MM.1S (cell line): ENCODE data around the gene KLRF2.

Experiments used
- DNase-seq: peaks from one replicate; pipeline ENCODE4 v3.0.0-alpha.2; 2015
- H2AFZ ChIP-seq: fragments of 300-600 bp; sonication (generic); 2 replicates; pipeline ENCODE4 v1.6.0; 2016; ENCODE audit warnings: antibody characterized with exemption, low read length
- H3F3A ChIP-seq: fragments of 300-600 bp; sonication (generic); 2 replicates; pipeline ENCODE4 v1.6.1; 2016; ENCODE audit warnings: mild to moderate bottlenecking, antibody characterized with exemption, low read length, moderate library complexity, mixed read lengths; ENCODE audit not compliant: insufficient read depth
- H3K27ac ChIP-seq: fragments of 300-600 bp; sonication (generic); 2 replicates; pipeline ENCODE4 v1.5.1; 2016; ENCODE audit warnings: mild to moderate bottlenecking, low read length
- H3K27me3 ChIP-seq: fragments of 300-600 bp; sonication (generic); replicated peaks from 2 replicates; pipeline ENCODE4 v1.6.0; 2016; ENCODE audit warnings: low read length; ENCODE audit not compliant: insufficient read depth
- H3K36me3 ChIP-seq: fragments of 300-600 bp; sonication (generic); replicated peaks from 2 replicates; pipeline ENCODE4 v1.6.1; 2016; ENCODE audit warnings: mild to moderate bottlenecking, low read length, mixed read lengths; ENCODE audit not compliant: insufficient read depth
- H3K4me1 ChIP-seq: fragments of 300-600 bp; sonication (generic); 2 replicates; pipeline ENCODE4 v1.6.1; 2016; ENCODE audit warnings: low read length, mixed read lengths
- H3K4me2 ChIP-seq: fragments of 300-600 bp; sonication (generic); 2 replicates; pipeline ENCODE4 v1.6.0; 2016; ENCODE audit warnings: low read depth, low read length
- H3K4me3 ChIP-seq: fragments of 300-600 bp; sonication (generic); 2 replicates; pipeline ENCODE4 v1.5.1; 2016; ENCODE audit warnings: low read length, mixed read lengths
- H3K79me2 ChIP-seq: fragments of 300-600 bp; sonication (generic); 2 replicates; pipeline ENCODE4 v1.6.1; 2016; ENCODE audit warnings: mixed run types, low read length, mixed read lengths
- H3K9ac ChIP-seq: fragments of 300-600 bp; sonication (generic); 2 replicates; pipeline ENCODE4 v1.6.1; 2016; ENCODE audit warnings: low read length, mixed read lengths
- H3K9me2 ChIP-seq: fragments of 300-600 bp; sonication (generic); replicated peaks from 2 replicates; pipeline ENCODE4 v1.6.1; 2016; ENCODE audit warnings: mild to moderate bottlenecking, low read length, mixed read lengths; ENCODE audit not compliant: insufficient read depth
- H3K9me3 ChIP-seq: fragments of 300-600 bp; sonication (generic); replicated peaks from 2 replicates; pipeline ENCODE4 v1.6.1; 2016; ENCODE audit warnings: mild to moderate bottlenecking, low read length, mixed read lengths; ENCODE audit not compliant: insufficient read depth
- H4K20me1 ChIP-seq: fragments of 300-600 bp; sonication (generic); 2 replicates; pipeline ENCODE4 v1.6.1; 2016; ENCODE audit warnings: mild to moderate bottlenecking, low read length, moderate library complexity, mixed read lengths; ENCODE audit not compliant: insufficient read depth
- EZH2 ChIP-seq: fragments of 300-600 bp; sonication (generic); optimal IDR thresholded peaks from 2 replicates; pipeline ENCODE3; 2017; ENCODE audit warnings: low read depth, mild to moderate bottlenecking, antibody characterized with exemption, low read length, mixed read lengths
- EZH2phosphoT487 ChIP-seq: fragments of 300-600 bp; sonication (generic); IDR thresholded peaks from 2 replicates; pipeline ENCODE4 v1.6.1; 2018; ENCODE audit warnings: antibody characterized with exemption, low read length
- TF ChIP-seq, protein P1 (sequence below): fragments of 300-600 bp; sonication (generic); IDR thresholded peaks from 2 replicates; pipeline ENCODE4 v1.5.1; 2016; ENCODE audit warnings: antibody characterized with exemption, low read length, mixed read lengths

The KLRF2 gene

GRCh38 chr12:9919443-9919842 lies 38.2 kb downstream of the KLRF2 start:
- no peaks in the 10 kb centered on the region for H3K9me2 ChIP-seq
- no peaks in the 10 kb centered on the region for H3F3A ChIP-seq
- H3K27ac ChIP-seq, result no peak overlapping the region
- TF ChIP-seq EZH2phosphoT487 (no peak), EZH2 (no peak)
- TF ChIP-seq, protein P1, sequence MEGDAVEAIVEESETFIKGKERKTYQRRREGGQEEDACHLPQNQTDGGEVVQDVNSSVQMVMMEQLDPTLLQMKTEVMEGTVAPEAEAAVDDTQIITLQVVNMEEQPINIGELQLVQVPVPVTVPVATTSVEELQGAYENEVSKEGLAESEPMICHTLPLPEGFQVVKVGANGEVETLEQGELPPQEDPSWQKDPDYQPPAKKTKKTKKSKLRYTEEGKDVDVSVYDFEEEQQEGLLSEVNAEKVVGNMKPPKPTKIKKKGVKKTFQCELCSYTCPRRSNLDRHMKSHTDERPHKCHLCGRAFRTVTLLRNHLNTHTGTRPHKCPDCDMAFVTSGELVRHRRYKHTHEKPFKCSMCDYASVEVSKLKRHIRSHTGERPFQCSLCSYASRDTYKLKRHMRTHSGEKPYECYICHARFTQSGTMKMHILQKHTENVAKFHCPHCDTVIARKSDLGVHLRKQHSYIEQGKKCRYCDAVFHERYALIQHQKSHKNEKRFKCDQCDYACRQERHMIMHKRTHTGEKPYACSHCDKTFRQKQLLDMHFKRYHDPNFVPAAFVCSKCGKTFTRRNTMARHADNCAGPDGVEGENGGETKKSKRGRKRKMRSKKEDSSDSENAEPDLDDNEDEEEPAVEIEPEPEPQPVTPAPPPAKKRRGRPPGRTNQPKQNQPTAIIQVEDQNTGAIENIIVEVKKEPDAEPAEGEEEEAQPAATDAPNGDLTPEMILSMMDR, result no peak
- no peak overlapping the region for H3K4me2 ChIP-seq
- no peaks in the 10 kb centered on the region for H3K36me3 ChIP-seq
- H2AFZ ChIP-seq, result no peak overlapping the region
- peaks cover 11% of the 10 kb centered on the region for H3K27me3 ChIP-seq
- no peaks in the 10 kb centered on the region for H3K79me2 ChIP-seq
- 0 out of 2 replicates have a peak, but pooled peaks cover 6% of the 10 kb centered on the region for H3K4me1 ChIP-seq
- no peak overlapping the region for H3K4me3 ChIP-seq
- no peaks in the 10 kb centered on the region for H3K9me3 ChIP-seq
- H4K20me1 ChIP-seq, result no peaks in the 10 kb centered on the region
- H3K9ac ChIP-seq, result no peak overlapping the region
- DNase-seq, result no peak

DNA sequence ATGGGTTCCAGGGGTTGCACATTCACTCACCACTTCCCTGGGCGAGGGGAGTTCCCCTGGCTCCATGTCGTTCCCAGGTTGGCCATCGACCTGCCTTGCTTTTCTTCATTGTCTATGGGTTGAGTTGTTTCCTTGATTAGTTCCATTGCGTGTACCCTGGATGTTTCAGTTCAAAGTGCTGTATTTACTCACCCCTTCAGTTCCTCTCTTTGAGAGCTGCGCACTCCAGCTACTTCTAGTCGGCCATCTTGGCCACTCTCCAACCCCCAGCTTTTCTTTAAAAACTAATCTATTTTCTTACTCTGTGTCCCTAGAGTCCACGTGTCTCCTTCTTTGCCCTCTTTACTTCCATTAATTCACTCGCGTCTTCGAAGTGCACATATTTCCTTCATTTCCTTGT lies 39.2 kb downstream of the KLRF2 start:
- no peaks in the 10 kb centered on the region for H3F3A ChIP-seq
- peaks cover 11% of the 10 kb centered on the region for H3K27me3 ChIP-seq
- no peak overlapping the region for H3K27ac ChIP-seq
- 0 out of 2 replicates have a peak, but pooled peaks cover 6% of the 10 kb centered on the region for H3K4me1 ChIP-seq
- H2AFZ ChIP-seq, result no peak overlapping the region
- no peak overlapping the region for H3K4me2 ChIP-seq
- no peaks in the 10 kb centered on the region for H4K20me1 ChIP-seq
- no peak overlapping the region for H3K9ac ChIP-seq
- TF ChIP-seq, protein P1, result no peak
- TF ChIP-seq EZH2 (no peak), EZH2phosphoT487 (no peak)
- no peaks in the 10 kb centered on the region for H3K79me2 ChIP-seq
- H3K4me3 ChIP-seq, result no peak overlapping the region
- H3K36me3 ChIP-seq, result no peaks in the 10 kb centered on the region
- H3K9me2 ChIP-seq, result no peaks in the 10 kb centered on the region
- H3K9me3 ChIP-seq, result no peaks in the 10 kb centered on the region
- no peak for DNase-seq

DNA sequence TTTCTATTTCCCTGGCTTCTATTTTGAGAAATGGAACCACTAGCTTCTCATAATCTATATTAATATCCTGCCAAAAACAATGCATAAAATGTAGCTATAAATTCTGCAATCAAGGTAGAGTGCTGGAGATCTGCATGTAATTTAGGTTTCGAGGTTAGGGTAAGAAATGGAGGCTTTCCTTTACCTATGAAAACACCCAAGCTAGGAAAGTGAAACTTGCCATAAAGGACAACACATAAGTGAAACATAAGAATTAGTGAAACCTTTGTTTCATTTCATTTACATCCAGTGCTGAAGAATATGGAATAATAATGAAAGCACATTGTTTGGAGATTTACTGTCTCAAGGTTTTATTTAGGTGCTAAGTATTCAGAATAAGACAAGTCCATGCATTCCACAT lies 41.1 kb downstream of the KLRF2 start:
- H3K9me3 ChIP-seq, result no peaks in the 10 kb centered on the region
- peaks cover 11% of the 10 kb centered on the region for H3K27me3 ChIP-seq
- no peak overlapping the region for H3K27ac ChIP-seq
- no peaks in the 10 kb centered on the region for H3F3A ChIP-seq
- no peaks in the 10 kb centered on the region for H3K36me3 ChIP-seq
- H4K20me1 ChIP-seq, result no peaks in the 10 kb centered on the region
- peak overlapping the region; percentile 21 for H3K4me2 ChIP-seq
- H3K4me1 ChIP-seq, result 0 out of 2 replicates have a peak, but pooled peaks cover 6% of the 10 kb centered on the region
- peak; percentile 51 for DNase-seq
- no peaks in the 10 kb centered on the region for H3K79me2 ChIP-seq
- H3K4me3 ChIP-seq, result no peak overlapping the region
- no peak for TF ChIP-seq EZH2phosphoT487
- TF ChIP-seq EZH2, result no peak
- TF ChIP-seq, protein P1, result no peak
- H2AFZ ChIP-seq, result no peak overlapping the region
- H3K9ac ChIP-seq, result no peak overlapping the region
- no peaks in the 10 kb centered on the region for H3K9me2 ChIP-seq
